Measurements from ENCODE around the gene INMT.

The INMT gene

GRCh38 chr7:30772984-30773383, 21.0 kb downstream of the INMT start:
- H3K4me3 ChIP-seq (ENCODE audit: low read length), result no peak overlapping the region
- no peaks in the 10 kb centered on the region for H3K9me3 ChIP-seq (replicated peaks; ENCODE audit: low read length)
- no peak overlapping the region for H3K9ac ChIP-seq (ENCODE audit: low read depth, low read length)
- no peak overlapping the region for H3K4me2 ChIP-seq (ENCODE audit: low read length)
- H3K27me3 ChIP-seq (ENCODE audit: control insufficient read depth, insufficient read depth, low read length), result no peaks in the 10 kb centered on the region
- no peaks in the 10 kb centered on the region for H3K36me3 ChIP-seq (ENCODE audit: insufficient read depth, low read length)
- peaks cover 9% of the 10 kb centered on the region for H3K4me1 ChIP-seq (ENCODE audit: control insufficient read depth, insufficient read depth, low read length)

- Histone ChIP-seq H3K9ac (ENCODE audit: low read depth, low read length) (no peak overlapping the region), H3K4me1 (ENCODE audit: control insufficient read depth, insufficient read depth, low read length) (peaks cover 7% of the 10 kb centered on the region), H3K27me3 (ENCODE audit: control insufficient read depth, insufficient read depth, low read length) (no peaks in the 10 kb centered on the region), H3K36me3 (ENCODE audit: insufficient read depth, low read length) (no peaks in the 10 kb centered on the region), H3K4me3 (ENCODE audit: low read length) (no peak overlapping the region), H3K9me3 (replicated peaks; ENCODE audit: low read length) (no peaks in the 10 kb centered on the region), H3K4me2 (ENCODE audit: low read length) (no peak overlapping the region)
These were observed 24.1 kb downstream of the INMT start for GRCh38 chr7:30775992-30776391.

GRCh38 chr7:30776971-30777370, 25.0 kb downstream of the INMT start:
- no peak overlapping the region for H3K4me2 ChIP-seq (ENCODE audit: low read length)
- H3K36me3 ChIP-seq (ENCODE audit: insufficient read depth, low read length), result no peaks in the 10 kb centered on the region
- no peak overlapping the region for H3K9ac ChIP-seq (ENCODE audit: low read depth, low read length)
- H3K9me3 ChIP-seq (replicated peaks; ENCODE audit: low read length), result no peaks in the 10 kb centered on the region
- no peaks in the 10 kb centered on the region for H3K27me3 ChIP-seq (ENCODE audit: control insufficient read depth, insufficient read depth, low read length)
- no peak overlapping the region for H3K4me3 ChIP-seq (ENCODE audit: low read length)
- peaks cover 5% of the 10 kb centered on the region for H3K4me1 ChIP-seq (ENCODE audit: control insufficient read depth, insufficient read depth, low read length)

- H3K9me3 ChIP-seq (replicated peaks; ENCODE audit: low read length), result no peaks in the 10 kb centered on the region
- no peaks in the 10 kb centered on the region for H3K4me1 ChIP-seq (ENCODE audit: control insufficient read depth, insufficient read depth, low read length)
- H3K36me3 ChIP-seq (ENCODE audit: insufficient read depth, low read length), result peaks cover 10% of the 10 kb centered on the region
- H3K4me3 ChIP-seq (ENCODE audit: low read length), result no peak overlapping the region
- no peaks in the 10 kb centered on the region for H3K27me3 ChIP-seq (ENCODE audit: control insufficient read depth, insufficient read depth, low read length)
- H3K4me2 ChIP-seq (ENCODE audit: low read length), result no peak overlapping the region
- no peak overlapping the region for H3K9ac ChIP-seq (ENCODE audit: low read depth, low read length)
These were observed 26.5 kb downstream of the INMT start for GRCh38 chr7:30778255-30779025.

- Histone ChIP-seq H3K36me3 (ENCODE audit: insufficient read depth, low read length) (peaks cover 10% of the 10 kb centered on the region), H3K9me3 (replicated peaks; ENCODE audit: low read length) (no peaks in the 10 kb centered on the region), H3K27me3 (ENCODE audit: control insufficient read depth, insufficient read depth, low read length) (no peaks in the 10 kb centered on the region), H3K4me2 (ENCODE audit: low read length) (no peak overlapping the region), H3K4me3 (ENCODE audit: low read length) (no peak overlapping the region), H3K9ac (ENCODE audit: low read depth, low read length) (no peak overlapping the region), H3K4me1 (ENCODE audit: control insufficient read depth, insufficient read depth, low read length) (no peaks in the 10 kb centered on the region)
These were observed 27.6 kb downstream of the INMT start for GRCh38 chr7:30779574-30779973.

- Histone ChIP-seq H3K4me1 (ENCODE audit: control insufficient read depth, insufficient read depth, low read length) (no peaks in the 10 kb centered on the region), H3K27me3 (ENCODE audit: control insufficient read depth, insufficient read depth, low read length) (no peaks in the 10 kb centered on the region), H3K4me2 (ENCODE audit: low read length) (no peak overlapping the region), H3K36me3 (ENCODE audit: insufficient read depth, low read length) (peaks cover 10% of the 10 kb centered on the region), H3K4me3 (ENCODE audit: low read length) (no peak overlapping the region), H3K9me3 (replicated peaks; ENCODE audit: low read length) (no peaks in the 10 kb centered on the region), H3K9ac (ENCODE audit: low read depth, low read length) (no peak overlapping the region)
These were observed 29.0 kb downstream of the INMT start for GRCh38 chr7:30780941-30781340.

- H3K9me3 ChIP-seq (replicated peaks; ENCODE audit: low read length), result no peaks in the 10 kb centered on the region
- no peak overlapping the region for H3K4me3 ChIP-seq (ENCODE audit: low read length)
- no peaks in the 10 kb centered on the region for H3K4me1 ChIP-seq (ENCODE audit: control insufficient read depth, insufficient read depth, low read length)
- H3K9ac ChIP-seq (ENCODE audit: low read depth, low read length), result no peak overlapping the region
- no peaks in the 10 kb centered on the region for H3K27me3 ChIP-seq (ENCODE audit: control insufficient read depth, insufficient read depth, low read length)
- H3K36me3 ChIP-seq (ENCODE audit: insufficient read depth, low read length), result peaks cover 10% of the 10 kb centered on the region
- no peak overlapping the region for H3K4me2 ChIP-seq (ENCODE audit: low read length)
These were observed 30.8 kb downstream of the INMT start for GRCh38 chr7:30782690-30783089.

GRCh38 chr7:30785786-30786185, 33.9 kb downstream of the INMT start:
- Histone ChIP-seq H3K9ac (ENCODE audit: low read depth, low read length) (no peak overlapping the region), H3K4me2 (ENCODE audit: low read length) (no peak overlapping the region), H3K4me1 (ENCODE audit: control insufficient read depth, insufficient read depth, low read length) (peaks cover 9% of the 10 kb centered on the region), H3K4me3 (ENCODE audit: low read length) (no peak overlapping the region), H3K27me3 (ENCODE audit: control insufficient read depth, insufficient read depth, low read length) (no peaks in the 10 kb centered on the region), H3K9me3 (replicated peaks; ENCODE audit: low read length) (no peaks in the 10 kb centered on the region), H3K36me3 (ENCODE audit: insufficient read depth, low read length) (peaks cover 10% of the 10 kb centered on the region)

GRCh38 chr7:30787486-30787885, 35.6 kb downstream of the INMT start:
- H3K9me3 ChIP-seq (replicated peaks; ENCODE audit: low read length), result no peaks in the 10 kb centered on the region
- H3K36me3 ChIP-seq (ENCODE audit: insufficient read depth, low read length), result peaks cover 7% of the 10 kb centered on the region
- H3K27me3 ChIP-seq (ENCODE audit: control insufficient read depth, insufficient read depth, low read length), result no peaks in the 10 kb centered on the region
- no peak overlapping the region for H3K4me2 ChIP-seq (ENCODE audit: low read length)
- H3K9ac ChIP-seq (ENCODE audit: low read depth, low read length), result no peak overlapping the region
- peaks cover 9% of the 10 kb centered on the region for H3K4me1 ChIP-seq (ENCODE audit: control insufficient read depth, insufficient read depth, low read length)
- no peak overlapping the region for H3K4me3 ChIP-seq (ENCODE audit: low read length)

- Histone ChIP-seq H3K36me3 (ENCODE audit: insufficient read depth, low read length) (no peaks in the 10 kb centered on the region), H3K4me1 (ENCODE audit: control insufficient read depth, insufficient read depth, low read length) (peaks cover 9% of the 10 kb centered on the region), H3K9me3 (replicated peaks; ENCODE audit: low read length) (no peaks in the 10 kb centered on the region), H3K9ac (ENCODE audit: low read depth, low read length) (no peak overlapping the region), H3K4me3 (ENCODE audit: low read length) (no peak overlapping the region), H3K4me2 (ENCODE audit: low read length) (no peak overlapping the region), H3K27me3 (ENCODE audit: control insufficient read depth, insufficient read depth, low read length) (no peaks in the 10 kb centered on the region)
These were observed 36.9 kb downstream of the INMT start for GRCh38 chr7:30788640-30789333.

GRCh38 chr7:30789334-30789711, 37.4 kb downstream of the INMT start:
- Histone ChIP-seq H3K36me3 (ENCODE audit: insufficient read depth, low read length) (no peaks in the 10 kb centered on the region), H3K4me1 (ENCODE audit: control insufficient read depth, insufficient read depth, low read length) (peaks cover 9% of the 10 kb centered on the region), H3K4me2 (ENCODE audit: low read length) (no peak overlapping the region), H3K9ac (ENCODE audit: low read depth, low read length) (no peak overlapping the region), H3K27me3 (ENCODE audit: control insufficient read depth, insufficient read depth, low read length) (no peaks in the 10 kb centered on the region), H3K4me3 (ENCODE audit: low read length) (no peak overlapping the region), H3K9me3 (replicated peaks; ENCODE audit: low read length) (no peaks in the 10 kb centered on the region)

GRCh38 chr7:30790356-30790755, 38.4 kb downstream of the INMT start:
- Histone ChIP-seq H3K36me3 (ENCODE audit: insufficient read depth, low read length) (no peaks in the 10 kb centered on the region), H3K4me1 (ENCODE audit: control insufficient read depth, insufficient read depth, low read length) (peaks cover 9% of the 10 kb centered on the region), H3K4me3 (ENCODE audit: low read length) (no peak overlapping the region), H3K27me3 (ENCODE audit: control insufficient read depth, insufficient read depth, low read length) (no peaks in the 10 kb centered on the region), H3K9me3 (replicated peaks; ENCODE audit: low read length) (no peaks in the 10 kb centered on the region), H3K9ac (ENCODE audit: low read depth, low read length) (no peak overlapping the region), H3K4me2 (ENCODE audit: low read length) (no peak overlapping the region)

Measured in skeletal muscle satellite cell (primary cell).